NOMO-1 treated with DMSO at 0.1 percent for 48 hours (cell line): ENCODE measurements around the gene CABLES1.
"Not testable (repeated sequence)": the region's sequence is repeated elsewhere in the genome, so short reads cannot be mapped to it uniquely, and the experiment has no call there.

ENCODE experiments used
- DNase-seq: peaks from one replicate; lab custom pipeline; 2025; ENCODE audit not compliant: unreplicated experiment; lab: John Stamatoyannopoulos, UW

Gene CABLES1

GRCh38 chr18:23238651-23239349 lies 103.5 kb downstream of the CABLES1 start:
- no peak for DNase-seq

- no peak for DNase-seq
Measured at GRCh38 chr18:23239350-23239692, 104.0 kb downstream of the CABLES1 start.

- DNase-seq = no peak
Measured at GRCh38 chr18:23239885-23240608, 104.8 kb downstream of the CABLES1 start.

GRCh38 chr18:23240609-23240930 lies 105.3 kb downstream of the CABLES1 start:
- no peak for DNase-seq

DNA sequence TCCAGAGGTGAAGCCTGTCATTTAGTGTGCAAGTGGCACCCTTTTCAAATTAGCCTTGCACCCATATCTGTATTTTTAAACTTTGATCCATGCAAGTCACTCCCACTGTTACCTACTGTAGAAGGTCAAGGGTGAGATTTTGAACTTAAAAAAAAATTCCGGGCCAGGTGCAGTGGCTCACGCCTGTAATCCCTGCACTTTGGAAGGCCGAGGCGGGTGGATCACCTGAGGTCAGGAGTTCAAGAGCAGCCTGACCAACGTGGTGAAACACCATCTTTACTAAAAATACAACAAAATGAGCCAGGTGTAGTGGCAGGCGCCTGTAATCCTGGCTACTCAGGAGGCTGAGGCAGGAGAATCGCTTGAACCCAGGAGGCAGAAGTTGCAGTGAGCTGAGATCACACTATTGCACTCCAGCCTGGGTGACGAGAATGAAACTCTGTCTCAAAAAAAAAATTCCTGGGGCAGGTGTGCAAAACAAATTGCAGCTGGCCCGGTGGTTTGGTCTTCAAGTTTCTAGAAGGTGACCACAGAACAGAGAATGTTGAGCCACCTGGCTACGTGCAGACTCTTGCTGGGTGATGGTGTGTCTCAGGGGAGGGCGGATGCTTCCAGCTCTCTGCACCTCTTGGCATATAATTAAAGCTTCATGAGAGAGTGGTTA lies 106.7 kb downstream of the CABLES1 start:
- DNase-seq = not testable (repeated sequence)

- DNase-seq = peak; percentile 67
Measured at GRCh38 chr18:23243178-23243577, 107.9 kb downstream of the CABLES1 start.

DNA sequence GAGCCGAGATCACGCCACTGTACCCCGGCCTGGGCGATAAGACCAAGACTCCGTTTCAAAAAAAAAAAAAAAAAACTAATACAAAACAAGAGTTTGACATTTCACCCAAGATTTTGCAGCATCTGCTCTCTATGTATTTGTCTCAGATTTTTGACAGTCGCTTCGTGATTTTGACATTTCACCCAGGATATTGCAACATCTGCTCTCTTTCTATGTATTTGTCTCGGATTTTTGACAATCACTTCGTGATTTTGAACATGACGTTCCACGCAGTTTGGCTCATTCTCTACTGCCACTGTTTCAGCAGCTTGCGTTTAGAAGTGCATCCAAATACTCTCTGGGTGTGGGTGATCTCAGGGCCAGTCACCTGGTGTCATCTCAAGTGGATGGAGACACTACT lies 108.5 kb downstream of the CABLES1 start:
- DNase-seq = no peak

DNA sequence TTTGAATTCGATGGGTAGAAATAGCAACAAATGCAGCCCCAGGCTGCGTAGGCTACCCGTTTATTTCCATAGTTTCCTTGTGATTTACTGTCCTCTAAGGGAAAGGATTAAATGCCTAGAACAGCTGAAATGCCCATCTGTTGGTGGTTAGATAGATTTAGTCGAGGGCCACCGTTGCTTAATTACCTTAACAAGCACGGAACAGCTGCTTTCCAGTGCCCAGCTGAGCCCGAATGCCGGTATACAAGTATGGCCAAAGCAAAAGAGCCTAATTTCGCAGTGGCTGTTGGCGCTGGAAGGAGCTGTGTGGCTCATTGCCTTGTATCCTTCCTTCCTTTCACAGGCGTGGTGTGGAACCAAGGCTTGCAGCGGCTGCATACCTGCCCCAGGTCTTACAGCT lies 109.1 kb downstream of the CABLES1 start:
- DNase-seq = no peak

- DNase-seq = no peak
Measured at GRCh38 chr18:23245461-23245860, 110.2 kb downstream of the CABLES1 start.

- DNase-seq = no peak
Measured at GRCh38 chr18:23247331-23247730, 112.0 kb downstream of the CABLES1 start.

DNA sequence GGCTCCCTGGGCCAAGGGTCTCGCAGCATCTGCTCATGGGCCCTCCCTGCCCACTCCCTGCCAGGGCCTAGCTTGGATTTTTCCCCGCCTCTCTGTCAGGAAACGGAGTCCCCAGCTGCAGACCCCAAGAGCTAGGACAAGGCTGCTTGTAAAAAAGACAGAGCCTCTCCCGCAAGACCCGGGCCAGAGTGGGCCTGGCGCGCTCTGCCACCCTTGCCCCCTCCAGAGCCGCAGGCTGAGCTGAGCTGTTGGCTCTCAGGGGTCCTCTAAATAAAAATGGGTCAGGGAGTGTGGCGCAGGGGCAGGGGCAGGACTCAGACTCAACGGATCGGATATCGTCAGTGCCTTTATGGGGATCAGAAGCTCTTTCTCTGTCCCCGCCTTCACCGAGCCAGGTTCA lies 112.6 kb downstream of the CABLES1 start:
- DNase-seq = no peak

DNA sequence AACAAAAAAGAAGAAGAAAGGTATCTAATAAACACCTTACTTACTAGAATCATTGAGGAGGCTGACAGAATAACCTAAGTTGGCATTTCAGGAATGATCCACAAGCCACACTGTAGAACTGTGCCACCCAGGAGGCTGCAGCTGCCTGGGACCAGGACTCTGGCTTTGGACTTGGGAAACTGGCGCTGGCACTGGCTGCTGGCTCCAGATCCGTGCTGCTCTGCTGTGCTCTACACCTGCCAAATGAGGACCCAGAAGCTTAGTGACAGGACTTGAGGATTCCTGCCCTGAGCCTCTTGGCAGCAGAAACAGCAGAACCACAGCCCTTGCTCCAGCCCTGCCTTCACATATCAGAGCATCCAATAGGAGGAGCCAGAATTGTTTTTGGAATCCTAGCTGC lies 113.5 kb downstream of the CABLES1 start:
- no peak for DNase-seq

GRCh38 chr18:23249348-23249747 lies 114.1 kb downstream of the CABLES1 start:
- no peak for DNase-seq

DNA sequence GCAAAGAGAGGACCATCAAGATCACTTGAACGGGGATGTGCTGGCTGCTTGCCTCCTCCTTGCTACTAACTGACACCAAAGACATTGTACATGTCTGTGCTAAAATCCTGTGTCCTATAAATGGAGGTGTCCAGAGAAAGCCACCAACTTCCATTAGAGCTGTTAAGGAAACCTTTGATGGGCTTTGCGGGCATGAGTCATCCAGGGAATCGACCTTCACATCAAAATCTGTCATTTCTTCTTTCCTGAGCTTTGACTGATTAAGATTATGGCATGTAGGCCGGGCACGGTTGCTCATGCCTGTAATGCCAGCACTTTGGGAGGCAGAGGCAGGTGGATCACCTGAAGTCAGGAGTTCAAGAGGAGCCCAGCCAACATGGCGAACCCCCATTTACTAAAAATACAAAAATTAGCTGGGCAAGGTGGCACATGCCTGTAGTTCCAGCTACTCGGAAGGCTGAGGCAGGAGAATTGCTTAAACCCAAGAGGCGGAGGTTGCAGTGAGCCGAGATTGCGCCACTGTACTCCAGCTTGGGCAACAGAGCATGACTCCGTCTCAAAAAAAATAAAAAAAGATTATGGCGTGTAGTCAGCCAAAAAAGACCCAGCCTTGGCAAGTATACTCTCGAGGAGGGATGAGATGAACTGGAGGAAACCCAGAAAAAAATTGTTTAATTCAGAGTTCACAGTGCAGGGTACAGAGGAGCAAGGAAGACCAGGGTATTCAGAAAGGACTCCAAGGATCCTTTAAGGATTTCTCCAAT lies 115.8 kb downstream of the CABLES1 start:
- peak; percentile 70 for DNase-seq

DNA sequence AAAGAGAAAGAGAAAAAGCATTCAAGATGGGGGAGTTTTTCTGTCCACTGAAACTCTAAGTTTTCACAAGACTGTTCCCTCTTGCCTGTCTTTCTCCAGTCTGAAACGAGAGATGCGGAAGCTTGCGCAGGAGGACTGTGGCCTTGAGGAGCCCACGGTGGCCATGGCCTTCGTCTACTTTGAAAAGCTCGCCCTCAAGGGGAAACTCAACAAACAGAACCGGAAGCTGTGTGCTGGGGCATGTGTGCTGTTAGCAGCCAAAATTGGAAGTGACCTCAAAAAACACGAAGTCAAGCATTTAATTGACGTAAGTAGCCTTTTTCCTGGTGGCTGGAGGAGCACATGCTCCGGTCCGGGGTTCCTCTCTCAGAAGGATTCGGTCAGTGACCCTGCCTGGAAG lies 118.3 kb downstream of the CABLES1 start:
- no peak for DNase-seq

DNA sequence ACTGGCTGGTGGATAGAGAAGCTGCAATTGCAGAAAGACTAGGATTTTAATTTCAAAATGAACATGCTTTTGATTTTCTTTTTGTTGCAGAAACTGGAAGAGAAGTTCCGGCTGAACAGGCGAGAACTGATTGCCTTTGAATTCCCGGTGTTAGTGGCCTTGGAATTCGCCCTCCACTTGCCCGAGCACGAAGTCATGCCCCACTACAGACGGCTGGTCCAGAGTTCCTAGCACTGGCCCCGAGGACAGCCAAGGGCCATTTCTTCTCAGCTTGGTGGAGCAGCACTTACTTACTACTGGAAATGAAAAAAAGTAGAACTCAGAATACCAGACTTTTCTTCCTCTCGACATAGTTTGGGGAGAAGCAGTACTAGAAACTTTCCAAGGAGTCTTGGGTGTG lies 121.9 kb downstream of the CABLES1 start:
- DNase-seq = no peak

GRCh38 chr18:23257686-23258565 lies 122.6 kb downstream of the CABLES1 start:
- no peak for DNase-seq

GRCh38 chr18:23258566-23259469 lies 123.5 kb downstream of the CABLES1 start:
- no peak for DNase-seq
